Renal cortical epithelial cell (primary cell): ENCODE measurements around the gene ITPR3. TPM values are rescaled to one million over a fixed set of nuclear protein-coding genes. Genes with fewer than 3 reads are reported as not detected.

Experiments used
- DNase-seq: peaks from one replicate; pipeline ENCODE4 v3.0.0-alpha.2; 2011; ENCODE audit warnings: low read depth
- total RNA-seq: library from RNA; depleted of rRNA; stranded (reverse); fragments of >200 nt; gene quantifications from 2 replicates; pipeline ENCODE4 v1.2.3, GENCODE V29; 2014

Gene ITPR3
- total RNA-seq, 1 donor from 2014 or later: 173 TPM

DNA sequence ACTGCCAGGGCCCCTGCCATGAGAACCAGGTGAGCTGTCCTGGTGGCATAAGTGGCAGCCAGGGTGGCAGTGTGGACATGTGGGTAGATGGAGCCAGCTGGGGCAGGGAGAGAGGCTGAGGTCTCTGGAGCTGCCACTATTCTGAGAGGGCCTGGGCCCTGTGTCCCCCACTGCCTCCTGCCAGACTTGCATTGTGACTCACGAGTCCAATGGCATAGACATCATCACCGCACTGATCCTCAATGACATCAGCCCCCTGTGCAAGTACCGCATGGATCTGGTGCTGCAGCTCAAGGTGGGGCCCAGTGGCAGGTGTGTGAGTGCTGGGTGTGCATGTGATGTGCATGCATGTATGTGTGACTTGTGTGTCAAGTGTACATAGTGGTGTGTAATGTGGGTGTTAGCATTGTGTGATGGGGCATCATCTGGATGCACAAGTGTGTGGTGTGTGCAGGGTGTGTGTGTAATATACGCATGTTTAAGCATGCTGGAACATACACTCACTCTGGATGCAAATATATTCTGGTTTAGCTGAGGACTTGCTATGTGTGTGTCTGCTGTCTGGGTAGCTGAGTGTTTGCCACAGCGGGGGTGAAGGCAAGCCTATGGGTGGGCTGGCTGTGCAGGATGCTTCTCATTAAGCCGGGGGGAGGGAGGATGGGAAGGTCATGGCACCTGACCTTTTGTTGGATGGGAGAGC lies 65.3 kb downstream of the ITPR3 start:
- DNase-seq: no peak

DNA sequence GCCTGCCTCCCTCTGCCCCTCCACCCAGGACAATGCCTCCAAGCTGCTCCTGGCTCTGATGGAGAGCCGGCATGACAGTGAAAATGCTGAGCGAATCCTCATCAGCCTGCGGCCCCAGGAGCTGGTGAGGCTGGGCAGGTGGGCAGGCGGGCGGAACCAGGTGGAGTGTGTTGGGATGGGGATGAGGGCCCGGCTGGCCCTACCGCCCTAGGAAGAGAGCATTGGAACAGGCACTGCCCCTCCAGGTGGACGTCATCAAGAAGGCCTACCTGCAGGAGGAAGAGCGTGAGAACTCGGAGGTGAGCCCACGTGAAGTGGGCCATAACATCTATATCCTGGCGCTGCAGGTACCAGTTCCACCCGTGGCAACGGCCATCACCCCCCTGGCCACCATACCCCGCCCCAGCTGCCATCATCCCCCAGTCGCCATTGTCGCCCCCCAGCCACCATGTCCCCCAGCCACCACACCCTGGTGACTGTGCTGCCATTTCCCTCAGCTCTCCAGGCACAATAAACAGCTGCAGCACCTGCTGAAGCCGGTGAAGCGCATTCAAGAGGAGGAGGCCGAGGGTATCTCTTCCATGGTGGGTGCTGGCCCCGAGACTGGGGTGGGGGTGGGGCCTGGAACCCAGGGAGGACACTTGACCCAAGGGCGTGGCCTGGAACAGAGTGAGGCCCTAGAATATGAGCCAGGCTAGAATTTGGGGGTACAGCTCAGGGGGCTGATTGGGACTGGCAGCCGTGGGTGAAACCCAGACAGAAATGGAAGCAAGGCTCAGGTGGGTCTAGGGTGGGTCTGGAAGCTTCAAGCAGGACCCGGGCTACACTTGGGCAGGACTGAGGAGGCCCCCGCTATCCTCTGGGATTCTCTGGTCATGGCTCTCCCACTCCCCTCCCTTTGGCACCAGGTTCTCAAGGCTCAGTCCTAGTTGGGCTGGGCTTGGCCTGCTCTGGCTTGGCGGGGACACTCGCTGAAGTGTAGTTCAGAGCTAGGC lies 66.2 kb downstream of the ITPR3 start:
- DNase-seq: no peak

DNA sequence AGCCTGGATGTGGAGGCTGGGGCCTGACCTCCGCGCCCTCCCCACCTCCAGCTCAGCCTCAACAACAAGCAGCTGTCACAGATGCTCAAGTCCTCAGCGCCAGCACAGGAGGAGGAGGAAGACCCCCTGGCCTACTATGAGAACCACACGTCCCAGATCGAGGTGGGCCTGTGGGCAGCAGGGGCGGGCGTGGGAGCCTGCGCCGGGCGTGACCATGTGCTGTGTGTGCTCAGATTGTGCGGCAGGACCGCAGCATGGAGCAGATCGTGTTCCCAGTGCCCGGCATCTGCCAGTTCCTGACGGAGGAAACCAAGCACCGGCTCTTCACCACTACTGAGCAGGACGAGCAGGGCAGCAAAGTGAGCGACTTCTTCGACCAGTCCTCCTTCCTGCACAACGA lies 66.9 kb downstream of the ITPR3 start:
- no peak for DNase-seq

DNA sequence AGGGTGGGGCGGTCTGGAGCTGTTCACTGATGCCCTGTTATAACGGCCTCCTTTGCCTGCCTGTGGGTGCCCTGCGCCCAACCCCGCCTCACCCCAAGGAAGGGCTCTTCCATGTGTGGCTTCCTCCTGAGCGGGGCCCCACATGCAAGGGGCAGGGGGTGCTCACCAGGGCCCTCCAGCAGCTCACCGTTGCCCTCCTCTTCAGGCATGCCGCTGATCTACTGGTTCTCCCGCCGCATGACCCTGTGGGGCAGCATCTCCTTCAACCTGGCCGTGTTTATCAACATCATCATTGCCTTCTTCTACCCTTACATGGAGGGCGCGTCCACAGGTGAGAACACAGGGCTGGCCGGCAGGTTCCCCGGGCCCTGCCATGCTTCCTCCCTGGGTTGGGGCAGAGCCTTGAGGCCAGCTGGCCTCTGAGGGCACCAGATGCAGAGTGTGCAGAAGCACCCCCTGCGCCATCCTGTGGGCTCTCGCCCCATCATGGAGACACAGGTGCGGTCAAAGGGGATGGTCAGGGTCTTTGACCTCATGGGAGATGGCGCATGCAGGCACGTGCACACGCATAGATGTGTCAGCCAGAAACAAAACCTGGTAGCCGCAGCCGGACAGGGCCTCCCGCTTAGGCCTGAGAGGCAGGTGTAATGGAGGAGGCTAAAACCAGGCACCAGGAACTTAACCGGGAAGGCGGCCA lies 67.5 kb downstream of the ITPR3 start:
- DNase-seq: no peak

DNA sequence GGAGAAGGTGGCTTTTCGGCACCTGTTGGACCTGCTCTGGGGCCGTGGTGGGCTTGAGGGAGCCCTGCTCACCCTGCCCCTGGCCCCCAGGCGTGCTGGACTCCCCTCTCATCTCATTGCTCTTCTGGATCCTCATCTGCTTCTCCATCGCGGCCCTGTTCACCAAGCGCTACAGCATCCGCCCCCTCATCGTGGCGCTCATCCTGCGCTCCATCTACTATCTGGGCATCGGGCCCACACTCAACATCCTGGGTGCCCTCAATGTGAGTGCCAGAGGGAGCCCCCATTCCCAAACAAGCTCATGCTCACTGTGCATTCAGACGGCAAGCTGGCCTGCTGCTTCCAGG lies 68.0 kb downstream of the ITPR3 start:
- DNase-seq: no peak

DNA sequence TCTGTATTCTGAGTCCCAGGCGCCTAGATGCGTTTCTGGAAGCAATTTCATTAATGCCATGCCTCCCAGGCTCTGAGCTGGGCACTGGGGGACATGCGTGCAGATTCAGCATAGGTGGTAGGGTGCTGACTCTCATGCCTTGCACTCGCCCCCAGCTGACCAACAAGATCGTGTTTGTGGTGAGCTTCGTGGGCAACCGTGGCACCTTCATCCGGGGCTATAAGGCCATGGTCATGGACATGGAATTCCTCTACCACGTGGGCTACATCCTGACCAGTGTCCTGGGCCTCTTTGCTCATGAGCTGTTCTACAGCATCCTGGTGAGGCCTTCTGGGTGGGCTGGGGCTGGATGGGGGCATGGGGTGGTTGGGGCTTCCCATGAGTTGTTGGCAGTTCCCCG lies 68.8 kb downstream of the ITPR3 start:
- no peak for DNase-seq

DNA sequence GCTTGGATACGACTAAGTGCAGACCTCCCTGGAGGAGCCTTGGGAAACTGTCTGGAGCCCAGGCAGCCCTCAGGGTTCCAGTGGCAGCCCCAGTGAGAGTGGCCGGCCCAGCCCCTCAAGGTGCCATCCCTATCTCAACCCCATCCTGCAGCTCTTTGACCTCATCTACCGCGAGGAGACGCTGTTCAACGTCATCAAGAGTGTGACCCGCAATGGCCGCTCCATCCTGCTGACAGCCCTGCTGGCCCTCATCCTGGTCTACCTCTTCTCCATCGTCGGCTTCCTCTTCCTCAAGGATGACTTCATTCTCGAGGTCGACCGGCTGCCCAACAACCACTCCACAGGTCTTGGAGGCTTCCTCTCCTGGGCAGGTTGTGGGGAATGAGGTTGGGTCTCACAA lies 69.6 kb downstream of the ITPR3 start:
- DNase-seq: no peak

DNA sequence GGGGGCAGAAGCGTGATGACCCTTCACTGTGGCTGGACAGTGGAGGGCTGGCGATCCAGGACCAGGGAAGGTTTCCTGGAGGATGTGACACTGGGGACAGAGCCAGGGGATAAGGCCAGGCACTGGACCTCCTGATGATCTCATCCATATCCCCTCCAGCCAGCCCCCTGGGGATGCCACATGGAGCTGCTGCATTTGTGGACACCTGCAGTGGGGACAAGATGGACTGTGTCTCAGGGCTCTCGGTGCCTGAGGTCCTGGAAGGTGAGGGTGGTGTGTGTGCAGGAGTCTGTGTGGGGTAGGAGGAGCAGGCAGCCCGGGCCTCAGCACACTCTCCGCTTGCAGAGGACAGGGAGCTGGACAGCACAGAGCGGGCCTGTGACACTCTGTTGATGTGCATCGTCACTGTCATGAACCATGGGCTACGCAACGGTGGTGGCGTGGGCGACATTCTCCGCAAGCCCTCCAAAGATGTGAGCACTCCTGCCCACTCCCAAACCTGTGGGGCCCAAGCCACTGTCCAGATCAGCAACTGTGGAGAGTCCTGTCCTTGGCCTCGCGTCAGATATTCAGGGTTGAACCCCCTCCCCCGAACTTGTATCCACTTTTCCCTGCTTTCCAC lies 70.4 kb downstream of the ITPR3 start:
- DNase-seq: no peak

DNA sequence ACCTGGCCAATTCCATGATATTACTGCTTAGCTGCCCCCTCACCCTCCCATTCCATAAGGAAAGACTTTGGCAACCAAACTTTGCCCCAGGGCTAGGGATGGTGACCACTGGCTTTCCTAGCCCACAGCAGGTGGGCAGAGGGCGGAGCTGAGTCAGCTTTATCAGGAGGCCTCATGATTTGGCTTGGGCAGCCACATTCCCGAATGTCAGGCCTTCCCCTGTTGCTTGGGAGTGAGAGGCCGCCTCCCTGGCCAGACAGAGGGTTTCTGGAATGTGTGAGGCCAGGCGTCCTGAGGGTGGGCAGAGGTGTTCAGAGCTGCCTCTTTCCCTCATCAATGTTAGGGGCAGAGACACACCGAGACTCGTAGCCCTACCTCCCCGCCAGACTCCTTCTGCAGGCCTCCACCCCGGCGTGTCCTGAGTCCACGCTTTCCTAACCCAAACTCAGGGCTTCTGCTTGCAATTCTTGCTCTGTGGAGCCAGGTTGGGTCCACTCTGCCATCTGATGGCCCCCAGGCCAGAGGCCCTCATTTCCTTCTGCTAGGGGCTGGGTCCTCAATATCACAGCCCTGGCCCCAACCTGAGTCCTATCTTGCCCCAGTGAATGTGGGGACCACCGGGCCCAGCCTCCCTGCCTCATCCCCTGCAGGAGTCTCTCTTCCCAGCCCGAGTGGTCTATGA lies 71.1 kb downstream of the ITPR3 start:
- DNase-seq: no peak

DNA sequence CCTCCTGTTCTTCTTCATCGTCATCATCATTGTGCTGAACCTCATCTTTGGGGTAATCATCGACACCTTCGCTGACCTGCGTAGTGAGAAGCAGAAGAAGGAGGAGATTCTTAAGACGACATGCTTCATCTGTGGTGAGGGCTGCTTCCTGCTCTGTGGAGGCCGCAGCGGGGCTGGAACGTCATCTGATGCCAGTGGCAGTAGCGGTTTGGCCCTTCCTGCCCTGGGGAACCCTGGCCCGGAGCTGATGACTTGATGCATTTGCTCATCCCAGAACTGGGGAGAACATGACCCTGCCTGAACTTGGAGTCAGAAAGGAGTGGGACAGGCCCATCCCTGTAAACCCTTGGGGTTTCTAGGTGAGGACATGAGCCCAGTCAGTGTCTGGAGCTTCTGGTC lies 71.6 kb downstream of the ITPR3 start:
- DNase-seq: no peak

DNA sequence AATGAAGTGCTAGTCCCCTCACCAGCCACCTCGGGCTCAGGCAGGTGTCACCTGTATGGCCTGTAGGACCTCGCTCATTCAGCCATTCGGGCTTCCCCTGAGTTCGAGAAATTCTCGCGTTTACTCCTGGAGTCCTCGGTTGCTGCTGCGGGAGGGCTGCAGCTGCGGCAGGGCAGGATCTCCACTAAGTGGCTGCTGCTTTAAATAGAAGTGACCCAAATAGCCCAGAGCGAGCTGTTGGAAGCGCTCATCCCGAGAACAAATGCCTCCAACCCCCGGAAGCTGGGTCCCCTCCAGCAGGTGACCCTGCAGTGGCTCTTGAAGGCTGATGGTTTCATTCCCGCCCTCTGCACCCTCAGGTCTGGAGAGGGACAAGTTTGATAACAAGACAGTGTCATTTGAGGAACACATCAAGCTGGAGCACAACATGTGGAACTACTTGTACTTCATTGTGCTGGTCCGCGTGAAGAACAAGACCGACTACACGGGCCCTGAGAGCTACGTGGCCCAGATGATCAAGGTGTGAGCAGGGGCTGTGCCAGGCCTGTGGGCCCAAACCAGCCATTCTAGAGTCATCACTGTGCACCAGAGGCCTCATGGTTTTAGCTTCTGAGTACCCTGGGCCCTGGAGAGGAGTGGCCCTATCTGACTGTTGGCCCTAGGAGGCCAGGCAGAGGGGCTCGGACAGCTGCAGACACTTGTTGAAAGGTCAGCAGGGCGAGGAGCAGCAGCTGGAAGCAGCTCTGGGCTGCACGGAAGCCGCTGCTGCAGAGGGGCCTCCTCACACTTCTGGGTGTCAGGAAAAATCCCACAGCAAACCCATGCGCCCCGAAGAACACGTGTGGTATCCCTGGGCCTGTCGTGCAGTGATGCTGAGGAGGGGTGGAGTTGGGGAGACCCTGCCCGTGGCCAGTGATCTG lies 72.3 kb downstream of the ITPR3 start:
- DNase-seq: no peak

DNA sequence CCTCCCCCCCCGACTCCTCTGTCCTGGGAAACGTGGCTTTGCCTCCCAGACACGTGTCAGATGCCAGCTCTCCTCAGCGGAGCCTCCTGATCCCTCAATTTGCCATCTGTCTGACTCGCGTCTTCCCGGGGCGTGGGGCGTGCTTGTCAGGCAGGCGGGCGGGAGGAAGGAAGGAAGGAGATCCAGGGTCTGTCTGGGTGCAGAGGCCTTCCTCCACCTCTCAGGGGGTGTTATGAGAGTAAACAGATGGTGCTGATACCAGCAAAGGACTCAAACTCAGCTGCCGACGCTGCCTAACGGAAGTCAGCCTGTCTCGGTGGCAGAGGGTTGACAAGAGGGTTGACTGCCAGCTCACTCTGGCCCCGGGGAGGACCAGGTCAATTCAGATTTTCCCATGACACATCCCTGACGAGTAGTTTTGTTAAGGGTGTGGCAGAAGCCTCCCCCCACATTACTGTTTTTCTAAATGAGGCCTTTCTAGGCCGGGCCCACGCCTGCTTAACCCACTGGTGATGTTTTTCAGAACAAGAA lies 73.3 kb downstream of the ITPR3 start:
- no peak for DNase-seq

DNA sequence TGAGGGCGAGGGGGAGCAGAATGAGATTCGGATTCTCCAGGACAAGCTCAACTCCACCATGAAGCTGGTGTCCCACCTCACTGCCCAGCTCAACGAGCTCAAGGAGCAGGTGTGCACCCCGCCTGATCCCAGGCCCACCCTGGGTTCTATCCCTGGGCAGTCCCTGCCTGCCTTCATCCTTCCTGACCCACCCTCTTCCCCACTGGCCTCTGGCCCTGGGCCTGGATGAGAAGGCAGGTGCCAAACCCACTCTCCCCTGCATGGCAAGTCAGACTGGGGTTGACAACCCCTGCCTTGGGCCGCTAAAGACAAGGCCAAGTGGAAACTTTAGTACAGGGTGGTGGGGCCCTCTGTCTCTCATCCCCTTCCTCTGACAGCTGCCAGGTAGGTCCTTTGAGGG lies 73.9 kb downstream of the ITPR3 start:
- no peak for DNase-seq

DNA sequence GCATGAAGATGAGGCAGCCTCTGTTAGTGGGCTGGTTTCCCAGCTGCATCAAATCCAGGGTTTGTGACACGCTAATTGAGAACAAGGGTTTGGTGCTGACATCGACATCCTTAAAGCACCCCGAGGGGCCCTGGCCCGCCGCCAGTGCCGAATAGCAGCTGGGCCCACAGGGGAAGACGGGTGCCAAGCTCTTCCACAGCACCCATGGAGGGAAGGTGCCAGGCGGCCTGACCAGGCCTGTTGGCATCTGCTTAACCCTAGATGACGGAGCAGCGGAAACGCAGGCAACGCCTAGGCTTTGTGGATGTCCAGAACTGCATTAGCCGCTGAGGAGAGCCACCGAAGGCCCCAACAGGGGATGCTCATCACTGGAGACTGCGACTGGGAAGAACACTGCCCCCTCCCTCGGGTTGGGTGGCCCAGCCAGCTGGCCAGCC lies 74.3 kb downstream of the ITPR3 start:
- DNase-seq: no peak

DNA sequence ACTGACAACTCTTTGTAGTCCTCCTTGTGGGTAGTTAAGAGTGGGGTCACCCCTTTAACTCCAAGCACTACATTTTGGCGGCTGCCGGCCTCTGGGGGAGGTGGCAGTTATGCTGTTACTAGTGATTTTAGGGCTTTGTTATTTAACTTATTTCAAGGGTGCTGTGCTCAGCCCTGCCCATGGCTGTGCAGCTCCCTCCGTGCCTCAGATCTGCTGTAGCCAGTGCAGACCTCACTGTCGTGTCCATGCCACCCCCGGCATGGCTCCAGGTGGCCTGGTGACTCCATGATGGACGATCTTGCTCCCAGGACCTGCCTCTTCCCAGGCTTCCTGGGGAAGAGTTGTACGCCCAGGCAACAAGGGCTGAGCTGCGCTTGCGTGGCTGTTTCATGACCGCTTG lies 75.0 kb downstream of the ITPR3 start:
- no peak for DNase-seq

DNA sequence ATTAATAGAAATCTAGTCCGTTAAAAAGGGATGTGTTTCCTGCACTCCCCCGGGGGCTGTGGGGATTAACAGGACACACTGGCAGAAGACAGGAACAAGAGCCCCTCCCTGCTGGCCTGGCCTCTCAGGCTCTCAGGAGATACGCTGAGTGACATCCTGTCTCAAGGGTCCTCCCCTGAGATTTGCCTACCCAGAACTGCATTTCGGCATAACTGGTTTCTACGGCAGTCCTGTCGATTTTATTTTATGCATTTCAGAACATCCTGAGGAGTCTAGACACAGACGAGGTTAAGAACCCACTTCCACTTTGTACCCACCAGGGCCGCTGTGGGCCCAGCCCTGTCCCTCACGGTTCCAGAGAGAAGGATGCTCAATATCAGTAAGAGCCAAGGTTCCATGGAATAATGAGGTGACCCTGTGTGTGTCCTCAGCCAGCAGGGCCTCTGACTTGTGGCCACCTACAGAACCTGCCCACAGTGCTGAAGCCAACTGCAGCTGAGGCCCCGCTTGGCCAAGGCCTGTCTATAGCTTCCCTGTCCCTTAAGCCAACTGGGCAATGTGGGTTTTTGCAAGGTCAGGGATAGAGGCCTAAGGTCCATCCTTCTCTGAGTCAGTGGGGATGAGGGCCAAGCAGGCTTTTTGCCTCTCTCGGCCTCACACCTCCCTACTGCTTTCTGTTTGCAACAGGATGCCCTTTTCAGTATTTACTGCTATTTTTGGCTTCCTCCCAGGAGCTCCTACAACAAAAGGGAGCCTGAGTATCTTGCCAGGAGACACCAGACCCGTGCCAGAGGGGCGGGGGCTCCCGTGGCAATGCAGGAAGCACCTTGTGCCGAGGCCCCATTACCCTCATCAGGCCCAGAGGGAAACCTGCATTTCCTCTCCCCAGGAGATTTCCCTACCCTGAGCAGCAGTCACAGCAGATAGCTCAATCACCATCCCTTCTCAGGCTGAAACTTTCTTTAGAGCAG lies 75.7 kb downstream of the ITPR3 start:
- DNase-seq: no peak

DNA sequence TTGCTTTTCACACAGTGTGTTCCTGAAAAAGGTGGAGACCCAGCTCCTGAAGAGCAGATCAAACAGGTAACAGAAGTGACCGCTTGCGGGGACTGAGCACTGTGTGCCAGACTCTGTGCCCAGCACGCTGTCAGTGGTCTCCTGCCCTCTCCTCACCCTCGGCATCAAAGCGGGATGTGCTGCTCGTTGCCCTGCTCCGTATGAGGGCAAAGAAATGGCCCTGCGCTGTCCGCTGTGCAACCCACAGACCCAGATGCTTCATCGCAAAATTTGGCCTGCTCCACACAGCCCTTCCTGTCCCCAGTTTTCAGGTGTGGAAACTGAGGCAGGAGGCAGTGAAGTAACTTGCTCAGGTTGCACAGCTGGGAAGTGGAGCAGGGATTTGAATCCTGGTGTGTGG lies 76.7 kb downstream of the ITPR3 start:
- DNase-seq: no peak

DNA sequence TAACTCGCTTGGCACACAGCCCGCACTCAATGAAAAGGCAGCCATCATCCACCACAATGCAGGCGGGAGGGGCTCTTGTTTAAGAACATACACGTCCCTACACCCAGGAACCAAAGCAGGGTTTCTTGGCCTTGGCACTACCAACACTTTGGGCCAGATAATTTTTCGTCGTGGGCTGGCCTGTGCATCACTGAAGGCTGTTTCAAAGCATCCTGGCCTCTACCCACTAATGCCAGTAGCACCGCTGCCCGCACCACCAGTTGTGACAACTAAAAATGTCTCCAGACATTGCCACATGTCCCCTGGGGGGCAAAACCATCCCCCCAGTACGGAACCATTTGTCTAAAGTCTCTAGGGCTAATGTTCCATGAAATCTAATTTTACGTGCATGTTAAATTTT lies 77.4 kb downstream of the ITPR3 start:
- no peak for DNase-seq

DNA sequence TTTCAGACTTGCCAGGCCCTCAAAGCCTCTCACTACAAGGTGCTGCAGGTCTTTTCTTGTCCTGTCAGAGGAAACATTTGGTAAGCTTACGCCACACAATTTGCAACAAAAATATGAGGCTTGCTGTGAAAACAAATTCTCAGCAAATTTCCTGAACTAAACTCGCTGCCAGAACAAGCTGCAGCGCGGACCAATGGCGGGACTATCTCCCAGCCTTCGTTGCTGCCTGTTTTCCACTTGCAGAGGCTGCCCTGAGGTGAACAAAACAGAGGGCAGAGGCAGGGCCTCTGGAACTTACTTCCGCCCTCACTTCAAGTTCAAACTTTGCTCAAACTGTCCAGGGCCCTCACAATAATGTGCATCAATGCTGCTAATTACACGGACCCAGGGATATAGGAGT lies 78.0 kb downstream of the ITPR3 start:
- no peak for DNase-seq
